22Rv1 (cell line): ENCODE results near the gene PDILT.

Source experiments
- CTCF ChIP-seq: fragments of 450-650 bp; IDR thresholded peaks from 2 replicates; pipeline ENCODE4 v1.5.1; 2017; ENCODE audit warnings: mild to moderate bottlenecking
- ZFX ChIP-seq: fragments of 450-650 bp; IDR thresholded peaks from 2 replicates; pipeline ENCODE4 v1.6.1; 2017; ENCODE audit warnings: antibody characterized with exemption, borderline replicate concordance

GRCh38 chr16:20333120-20333519 is 71.4 kb downstream of the PDILT start:
- TF ChIP-seq CTCF (no peak), ZFX (no peak)
